ENCODE results near the gene TUBAL3.
"Not testable (repeated sequence)": the region's sequence is repeated elsewhere in the genome, so short reads cannot be mapped to it uniquely, and the experiment has no call there.

The TUBAL3 gene

GRCh38 chr10:5413012-5413938 lies 8.6 kb upstream of the TUBAL3 start:
- H3K9me2 ChIP-seq (replicated peaks; ENCODE audit: low read depth, low read length), result no peaks in the 10 kb centered on the region
- peak overlapping the region; percentile 72 for H3K9ac ChIP-seq (ENCODE audit: low read depth, low read length, poor library complexity, severe bottlenecking)
- peaks cover 58% of the 10 kb centered on the region for H3K79me2 ChIP-seq (ENCODE audit: insufficient read depth, low read length)
- no peaks in the 10 kb centered on the region for H3K9me3 ChIP-seq (ENCODE audit: insufficient read depth, low read depth, low read length)
- peaks cover 40% of the 10 kb centered on the region for H3K4me1 ChIP-seq (ENCODE audit: insufficient read depth, low read length, poor library complexity, severe bottlenecking)
- H3K27me3 ChIP-seq (ENCODE audit: insufficient read depth, low read length, poor library complexity, severe bottlenecking), result no peaks in the 10 kb centered on the region
- no peak overlapping the region for H2AFZ ChIP-seq (ENCODE audit: low read length)
- peaks cover 27% of the 10 kb centered on the region for H4K20me1 ChIP-seq (ENCODE audit: insufficient read depth, low read length, poor library complexity, severe bottlenecking)
- H3K36me3 ChIP-seq (ENCODE audit: insufficient read depth, low read length), result no peaks in the 10 kb centered on the region
- H3K4me3 ChIP-seq (ENCODE audit: low read length, poor library complexity, severe bottlenecking), result peak overlapping the region; percentile 85
- peak overlapping the region; percentile 67 for H3K4me2 ChIP-seq (ENCODE audit: low read depth, low read length, poor library complexity, severe bottlenecking)
- TF ChIP-seq CTCF (conservative IDR thresholded peaks at IDR 0.05; ENCODE audit: low read length) (no peak), EZH2phosphoT487 (IDR thresholded peaks at IDR 0.05; ENCODE audit: borderline replicate concordance) (no peak)
- no peaks in the 10 kb centered on the region for H3F3A ChIP-seq (ENCODE audit: low read depth)

- Histone ChIP-seq H3K9me3 (ENCODE audit: insufficient read depth, low read depth, low read length) (no peaks in the 10 kb centered on the region), H4K20me1 (ENCODE audit: insufficient read depth, low read length, poor library complexity, severe bottlenecking) (peaks cover 26% of the 10 kb centered on the region), H3K9ac (ENCODE audit: low read depth, low read length, poor library complexity, severe bottlenecking) (peak within 1 kb of the TSS; percentile 72), H3K4me2 (ENCODE audit: low read depth, low read length, poor library complexity, severe bottlenecking) (peak within 1 kb of the TSS; percentile 81), H3K79me2 (ENCODE audit: insufficient read depth, low read length) (peaks cover 49% of the 10 kb centered on the region), H3K9me2 (replicated peaks; ENCODE audit: low read depth, low read length) (no peaks in the 10 kb centered on the region), H3F3A (ENCODE audit: low read depth) (no peaks in the 10 kb centered on the region), H3K4me1 (ENCODE audit: insufficient read depth, low read length, poor library complexity, severe bottlenecking) (peaks cover 40% of the 10 kb centered on the region), H3K4me3 (ENCODE audit: low read length, poor library complexity, severe bottlenecking) (peak within 1 kb of the TSS; percentile 85), H3K27me3 (ENCODE audit: insufficient read depth, low read length, poor library complexity, severe bottlenecking) (no peaks in the 10 kb centered on the region), H2AFZ (ENCODE audit: low read length) (peak within 1 kb of the TSS; percentile 100), H3K36me3 (ENCODE audit: insufficient read depth, low read length) (no peaks in the 10 kb centered on the region)
- TF ChIP-seq CTCF (conservative IDR thresholded peaks at IDR 0.05; ENCODE audit: low read length) (no peak), EZH2phosphoT487 (IDR thresholded peaks at IDR 0.05; ENCODE audit: borderline replicate concordance) (no peak)
These were observed 7.8 kb upstream of the TUBAL3 start, which contains the start of gene NET1 for GRCh38 chr10:5412277-5412941. NET1 (plus strand) TSS chr10:5412557; CDS start chr10:5412693, 136 bp downstream.

DNA sequence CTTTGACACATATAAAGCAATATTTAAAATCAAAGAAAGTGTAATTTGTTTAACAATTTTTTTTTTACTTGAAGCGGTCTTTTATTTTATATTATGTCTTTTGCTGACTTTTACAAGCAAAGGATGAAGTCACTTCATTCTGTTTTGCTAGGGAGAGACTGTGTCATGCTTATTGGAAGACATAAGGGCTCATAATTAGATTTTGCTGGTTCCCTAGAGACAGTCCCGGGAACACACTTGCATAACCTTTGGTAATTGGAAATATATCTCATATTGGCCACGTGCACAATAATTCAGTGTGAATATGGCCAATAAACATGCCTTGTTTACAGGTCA lies 7.3 kb upstream of the TUBAL3 start:
- Histone ChIP-seq H3K9ac (ENCODE audit: low read depth, low read length, poor library complexity, severe bottlenecking) (peak overlapping the region; percentile 72), H4K20me1 (ENCODE audit: insufficient read depth, low read length, poor library complexity, severe bottlenecking) (peaks cover 22% of the 10 kb centered on the region), H2AFZ (ENCODE audit: low read length) (peak overlapping the region; percentile 100), H3K36me3 (ENCODE audit: insufficient read depth, low read length) (no peaks in the 10 kb centered on the region), H3K4me3 (ENCODE audit: low read length, poor library complexity, severe bottlenecking) (peak overlapping the region; percentile 85), H3K27me3 (ENCODE audit: insufficient read depth, low read length, poor library complexity, severe bottlenecking) (no peaks in the 10 kb centered on the region), H3K9me2 (replicated peaks; ENCODE audit: low read depth, low read length) (no peaks in the 10 kb centered on the region), H3F3A (ENCODE audit: low read depth) (no peaks in the 10 kb centered on the region), H3K4me2 (ENCODE audit: low read depth, low read length, poor library complexity, severe bottlenecking) (peak overlapping the region; percentile 81), H3K79me2 (ENCODE audit: insufficient read depth, low read length) (peaks cover 44% of the 10 kb centered on the region), H3K9me3 (ENCODE audit: insufficient read depth, low read depth, low read length) (no peaks in the 10 kb centered on the region), H3K4me1 (ENCODE audit: insufficient read depth, low read length, poor library complexity, severe bottlenecking) (peaks cover 38% of the 10 kb centered on the region)
- TF ChIP-seq CTCF (conservative IDR thresholded peaks at IDR 0.05; ENCODE audit: low read length) (no peak), EZH2phosphoT487 (IDR thresholded peaks at IDR 0.05; ENCODE audit: borderline replicate concordance) (no peak)

GRCh38 chr10:5410787-5411186 lies 6.2 kb upstream of the TUBAL3 start:
- peaks cover 33% of the 10 kb centered on the region for H3K79me2 ChIP-seq (ENCODE audit: insufficient read depth, low read length)
- not testable (repeated sequence) for H3K4me3 ChIP-seq (ENCODE audit: low read length, poor library complexity, severe bottlenecking); H3K36me3 ChIP-seq (ENCODE audit: insufficient read depth, low read length); H2AFZ ChIP-seq (ENCODE audit: low read length); H3K4me2 ChIP-seq (ENCODE audit: low read depth, low read length, poor library complexity, severe bottlenecking); H3K9me3 ChIP-seq (ENCODE audit: insufficient read depth, low read depth, low read length); H3F3A ChIP-seq (ENCODE audit: low read depth); H3K27me3 ChIP-seq (ENCODE audit: insufficient read depth, low read length, poor library complexity, severe bottlenecking); H3K9me2 ChIP-seq (replicated peaks; ENCODE audit: low read depth, low read length); H3K9ac ChIP-seq (ENCODE audit: low read depth, low read length, poor library complexity, severe bottlenecking)
- H4K20me1 ChIP-seq (ENCODE audit: insufficient read depth, low read length, poor library complexity, severe bottlenecking), result peaks cover 12% of the 10 kb centered on the region
- H3K4me1 ChIP-seq (ENCODE audit: insufficient read depth, low read length, poor library complexity, severe bottlenecking), result peaks cover 27% of the 10 kb centered on the region
